ENCODE data around the gene HOXC11. TPM values are rescaled to one million over a fixed set of nuclear protein-coding genes. Genes with fewer than 3 reads are reported as not detected.

The HOXC11 gene
- total and polyA plus RNA-seq, 7 donors, result not detected

DNA sequence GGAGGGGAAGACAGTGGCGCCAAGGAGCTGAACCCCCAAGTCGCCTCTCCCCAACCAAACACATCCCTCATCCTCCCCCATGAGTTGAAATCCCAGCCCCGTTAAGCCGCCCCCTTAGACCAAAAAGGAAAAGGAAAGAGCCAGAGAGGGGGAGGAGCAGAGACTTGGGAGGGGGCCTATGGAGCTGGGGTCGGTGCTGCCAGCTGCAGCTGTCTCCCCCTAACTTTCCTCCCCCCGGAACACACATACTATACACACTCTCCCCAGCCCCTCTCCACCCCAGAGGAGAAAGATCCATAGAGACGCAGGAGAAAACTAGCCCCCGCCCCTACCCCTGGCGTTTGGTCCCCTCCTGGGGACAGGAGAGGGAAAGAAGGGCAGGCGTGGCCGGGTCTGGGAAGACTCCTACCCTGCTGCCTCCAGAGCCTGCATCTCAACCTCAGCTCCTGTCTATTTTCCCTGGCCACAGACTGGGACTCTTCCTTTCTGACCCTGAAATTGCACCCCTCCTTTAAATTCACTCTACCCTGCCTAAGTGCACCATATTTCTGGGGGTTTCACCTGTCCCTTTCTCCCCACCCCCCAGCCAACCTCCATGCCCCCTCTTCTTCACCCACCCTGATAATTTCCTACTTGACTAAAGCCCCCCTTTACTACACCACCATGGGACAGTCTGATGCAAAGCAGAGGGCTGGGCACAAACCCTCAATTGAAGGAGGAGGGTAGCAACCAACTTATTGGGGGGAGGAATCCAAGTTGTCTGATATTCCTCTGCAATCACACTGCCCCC, 25.4 kb downstream of the HOXC11 start:
- H3K36me3 ChIP-seq, result no peaks in the 10 kb centered on the region
- 8 to 26% methylated on average over 11 of the region's 11 CpGs for WGBS, 2 donors
- H3K27ac ChIP-seq, result no peak overlapping the region
- no peaks in the 10 kb centered on the region for H3K9me3 ChIP-seq
- H3K4me3 ChIP-seq, result no peak overlapping the region
- DNase-seq, result no peak
- H3K27me3 ChIP-seq, result peaks cover 94 to 100% (median 100%) of the 10 kb centered on the region in 3 donors
- intact Hi-C loops (cut with DNase I), result no loop called here
- H3K4me1 ChIP-seq, result peaks cover 0 to 43% (median 37%) of the 10 kb centered on the region in 4 donors
- TF ChIP-seq POLR2AphosphoS5 (IDR thresholded peaks at IDR 0.05) (no peak), POLR2A (IDR thresholded peaks at IDR 0.05) (no peak), CTCF (IDR thresholded peaks at IDR 0.05) (no peak), EP300 (IDR thresholded peaks at IDR 0.05) (no peak)

DNA sequence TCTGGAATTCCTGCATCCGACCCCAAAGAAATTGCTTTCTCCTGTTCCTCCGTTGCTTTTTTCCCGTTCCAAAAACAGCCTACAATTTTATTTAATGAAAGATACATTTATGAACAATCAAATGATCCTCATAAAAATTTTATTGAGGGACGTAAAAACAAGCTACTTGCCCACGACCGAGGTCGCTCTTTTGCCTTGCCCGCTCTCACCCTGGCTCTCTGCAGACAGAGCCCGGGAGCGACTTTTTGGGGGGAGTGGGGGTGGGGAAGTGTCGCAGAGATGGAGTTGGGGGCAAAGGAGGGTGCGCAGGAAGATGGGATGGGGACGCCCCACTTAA, 25.9 kb downstream of the HOXC11 start:
- no peak for DNase-seq
- intact Hi-C loops (cut with DNase I), result no loop called here
- Histone ChIP-seq H3K27me3 (peaks cover 94 to 100% (median 100%) of the 10 kb centered on the region in 3 donors), H3K36me3 (no peaks in the 10 kb centered on the region), H3K4me1 (peaks cover 0 to 43% (median 36%) of the 10 kb centered on the region in 4 donors), H3K4me3 (no peak overlapping the region), H3K27ac (no peak overlapping the region), H3K9me3 (no peaks in the 10 kb centered on the region)
- TF ChIP-seq CTCF (IDR thresholded peaks at IDR 0.05) (no peak), EP300 (IDR thresholded peaks at IDR 0.05) (no peak), POLR2A (IDR thresholded peaks at IDR 0.05) (no peak), POLR2AphosphoS5 (IDR thresholded peaks at IDR 0.05) (no peak)
- WGBS, 2 donors, result 4 to 9% methylated on average over 13 of the region's 13 CpGs

DNA sequence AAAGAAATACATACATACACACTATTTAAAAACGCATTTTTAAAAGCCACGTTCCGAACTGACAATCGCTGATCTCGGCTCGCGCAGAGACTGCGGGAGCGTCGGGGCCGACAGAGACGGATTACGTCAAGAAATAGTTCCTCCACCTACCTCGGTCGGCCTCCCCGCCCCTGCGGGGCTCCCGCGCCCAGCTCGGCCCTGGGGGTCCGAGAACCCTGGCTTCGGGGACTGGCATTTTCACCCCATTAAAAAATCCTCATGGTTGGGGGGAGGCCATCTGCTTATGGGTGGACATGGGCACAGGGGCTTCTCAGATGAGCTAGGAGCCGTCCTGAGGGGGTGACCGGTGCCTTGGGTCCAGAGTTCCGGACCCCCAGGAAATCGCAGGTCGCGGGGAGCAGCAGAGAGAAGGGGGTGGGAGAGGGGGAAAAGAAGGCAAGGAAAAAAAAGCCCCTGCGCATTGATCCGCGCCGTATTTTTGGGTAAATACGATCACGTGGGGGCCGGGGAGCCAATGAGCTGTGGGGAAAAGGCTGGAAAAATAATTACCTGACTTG, 26.7 kb downstream of the HOXC11 start:
- Histone ChIP-seq H3K4me1 (peaks cover 0 to 35% (median 29%) of the 10 kb centered on the region in 4 donors), H3K27me3 (peaks cover 92 to 100% (median 100%) of the 10 kb centered on the region in 3 donors), H3K27ac (no peak overlapping the region), H3K4me3 (peak overlapping the region in 2 of 4 donors; percentile 27 to 29), H3K36me3 (no peaks in the 10 kb centered on the region), H3K9me3 (no peaks in the 10 kb centered on the region)
- intact Hi-C loops (cut with DNase I), result loop anchor here (10.0 kb wide), 1 partner anchor 375 kb away; no protein-coding TSS in a partner anchor
- WGBS, 2 donors, result 3 to 10% methylated on average over 35 of the region's 35 CpGs
- no peak for DNase-seq
- TF ChIP-seq POLR2AphosphoS5 (IDR thresholded peaks at IDR 0.05) (no peak), POLR2A (IDR thresholded peaks at IDR 0.05) (no peak), EP300 (IDR thresholded peaks at IDR 0.05) (no peak), CTCF (IDR thresholded peaks at IDR 0.05) (no peak)

- DNase-seq, result no peak
- 5 to 6% methylated on average over 87 of the region's 87 CpGs for WGBS, 2 donors
- no peaks in the 10 kb centered on the region for H3K36me3 ChIP-seq
- no peaks in the 10 kb centered on the region for H3K9me3 ChIP-seq
- no peak within 1 kb of the TSS for H3K27ac ChIP-seq
- H3K4me3 ChIP-seq, result peak within 1 kb of the TSS in 2 of 4 donors; percentile 27 to 29
- TF ChIP-seq EP300 (IDR thresholded peaks at IDR 0.05), result no peak
- TF ChIP-seq POLR2AphosphoS5 (IDR thresholded peaks at IDR 0.05), result no peak
- TF ChIP-seq POLR2A (IDR thresholded peaks at IDR 0.05), result no peak
- no peak for TF ChIP-seq CTCF (IDR thresholded peaks at IDR 0.05)
- intact Hi-C loops (cut with DNase I), result loop anchor here (10.0 kb wide), 1 partner anchor 374 kb away; no protein-coding TSS in a partner anchor
- H3K4me1 ChIP-seq, result peaks cover 0 to 27% (median 21%) of the 10 kb centered on the region in 4 donors
- H3K27me3 ChIP-seq, result peaks cover 92 to 100% (median 100%) of the 10 kb centered on the region in 3 donors
These were observed 27.5 kb downstream of the HOXC11 start, which contains the start of gene HOXC9 for GRCh38 chr12:54000116-54001114. HOXC9 (plus strand) TSS chr12:54000161; CDS start chr12:54000189, 28 bp downstream.

Measured in sigmoid colon (tissue), 7 donors.